GM23338 (cell line): Measurements from ENCODE around the gene EXO5.

Experiments
- CREB1 ChIP-seq: fragments of 250-450 bp; sonication (Bioruptor Pico); IDR thresholded peaks from 2 replicates; pipeline ENCODE4 v1.5.0; 2020; ENCODE audit warnings: low read depth, mild to moderate bottlenecking, moderate library complexity
- CTCF ChIP-seq, 2 experiments: fragments of 200-600 bp in 1 of 2; sonication (generic) in 1 of 2; conservative IDR thresholded peaks; 2 replicates each; pipeline versions ENCODE4 v1.5.1 to v1.6.1; 2016 to 2017; ENCODE audit warnings: antibody characterized with exemption in 2 of 2, low read depth in 2 of 2, mild to moderate bottlenecking in 2 of 2, moderate library complexity in 1 of 2
- EZH2phosphoT487 ChIP-seq: fragments of 200-600 bp; sonication (generic); IDR thresholded peaks from one replicate; pipeline ENCODE4 v1.8.1; 2018; ENCODE audit warnings: antibody characterized with exemption; ENCODE audit not compliant: unreplicated experiment
- POLR2AphosphoS5 ChIP-seq: IDR thresholded peaks from 2 replicates; pipeline ENCODE4 v1.6.1; 2016; ENCODE audit warnings: antibody characterized with exemption, low read depth
- TF ChIP-seq, protein P1 (sequence below): IDR thresholded peaks from one replicate; pipeline ENCODE4 v1.6.1; 2018; ENCODE audit warnings: antibody characterized with exemption; ENCODE audit not compliant: unreplicated experiment

GRCh38 chr1:40564506-40564905 is 55.9 kb downstream of the EXO5 start:
- no peak for TF ChIP-seq CTCF (conservative IDR thresholded peaks at IDR 0.05; ENCODE audit: low read depth in 2 of 2)
- TF ChIP-seq POLR2AphosphoS5: no peak
- TF ChIP-seq EZH2phosphoT487: no peak
- no peak for TF ChIP-seq CREB1 (CRISPR knock-in tag)
- TF ChIP-seq, protein P1, sequence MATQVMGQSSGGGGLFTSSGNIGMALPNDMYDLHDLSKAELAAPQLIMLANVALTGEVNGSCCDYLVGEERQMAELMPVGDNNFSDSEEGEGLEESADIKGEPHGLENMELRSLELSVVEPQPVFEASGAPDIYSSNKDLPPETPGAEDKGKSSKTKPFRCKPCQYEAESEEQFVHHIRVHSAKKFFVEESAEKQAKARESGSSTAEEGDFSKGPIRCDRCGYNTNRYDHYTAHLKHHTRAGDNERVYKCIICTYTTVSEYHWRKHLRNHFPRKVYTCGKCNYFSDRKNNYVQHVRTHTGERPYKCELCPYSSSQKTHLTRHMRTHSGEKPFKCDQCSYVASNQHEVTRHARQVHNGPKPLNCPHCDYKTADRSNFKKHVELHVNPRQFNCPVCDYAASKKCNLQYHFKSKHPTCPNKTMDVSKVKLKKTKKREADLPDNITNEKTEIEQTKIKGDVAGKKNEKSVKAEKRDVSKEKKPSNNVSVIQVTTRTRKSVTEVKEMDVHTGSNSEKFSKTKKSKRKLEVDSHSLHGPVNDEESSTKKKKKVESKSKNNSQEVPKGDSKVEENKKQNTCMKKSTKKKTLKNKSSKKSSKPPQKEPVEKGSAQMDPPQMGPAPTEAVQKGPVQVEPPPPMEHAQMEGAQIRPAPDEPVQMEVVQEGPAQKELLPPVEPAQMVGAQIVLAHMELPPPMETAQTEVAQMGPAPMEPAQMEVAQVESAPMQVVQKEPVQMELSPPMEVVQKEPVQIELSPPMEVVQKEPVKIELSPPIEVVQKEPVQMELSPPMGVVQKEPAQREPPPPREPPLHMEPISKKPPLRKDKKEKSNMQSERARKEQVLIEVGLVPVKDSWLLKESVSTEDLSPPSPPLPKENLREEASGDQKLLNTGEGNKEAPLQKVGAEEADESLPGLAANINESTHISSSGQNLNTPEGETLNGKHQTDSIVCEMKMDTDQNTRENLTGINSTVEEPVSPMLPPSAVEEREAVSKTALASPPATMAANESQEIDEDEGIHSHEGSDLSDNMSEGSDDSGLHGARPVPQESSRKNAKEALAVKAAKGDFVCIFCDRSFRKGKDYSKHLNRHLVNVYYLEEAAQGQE: no peak
